Small intestine (tissue), 7 donors: Measurements from ENCODE around the gene PDE7B. TPM values are rescaled to one million over a fixed set of nuclear protein-coding genes. Genes with fewer than 3 reads are reported as not detected.

Experiments
- DNase-seq, 2 donors: peaks; one replicate each; pipeline versions ENCODE4 v3.0.0 to v3.0.0-alpha.2; 2013
- FAIRE-seq: peaks from 2 replicates; lab custom pipeline; 2012; peaks lifted over from hg19 to GRCh38; lab: Jason Lieb, UNC
- H3K27ac ChIP-seq, 3 donors: one replicate each; pipeline ENCODE4 v1.5.1; 2013; ENCODE audit warnings: low read length in 2 of 3, mild to moderate bottlenecking in 2 of 3, control low read depth in 1 of 3, inconsistent platforms in 1 of 3, low read depth in 1 of 3, moderate library complexity in 1 of 3
- H3K27me3 ChIP-seq, 3 donors: one replicate each; pipeline ENCODE4 v1.6.1; 2013; ENCODE audit warnings: low read length in 3 of 3, inconsistent platforms in 1 of 3; ENCODE audit not compliant: control insufficient read depth in 3 of 3, insufficient read depth in 3 of 3
- H3K36me3 ChIP-seq, 3 donors: one replicate each; pipeline ENCODE4 v1.6.1; 2013; ENCODE audit warnings: low read length in 3 of 3, inconsistent platforms in 1 of 3, low read depth in 1 of 3, mild to moderate bottlenecking in 1 of 3, moderate library complexity in 1 of 3; ENCODE audit not compliant: control insufficient read depth in 3 of 3, insufficient read depth in 2 of 3
- H3K4me1 ChIP-seq, 3 donors: one replicate each; pipeline ENCODE4 v1.6.1; 2013; ENCODE audit warnings: low read length in 2 of 3, inconsistent platforms in 1 of 3, low read depth in 1 of 3, mild to moderate bottlenecking in 1 of 3, moderate library complexity in 1 of 3; ENCODE audit not compliant: control insufficient read depth in 3 of 3, insufficient read depth in 2 of 3
- H3K4me3 ChIP-seq, 3 donors: one replicate each; pipeline ENCODE4 v1.5.1; 2013; ENCODE audit warnings: low read length in 3 of 3, control low read depth in 1 of 3, inconsistent platforms in 1 of 3, low read depth in 1 of 3, mild to moderate bottlenecking in 1 of 3, moderate library complexity in 1 of 3
- H3K9me3 ChIP-seq, 2 donors: one replicate each; pipeline ENCODE4 v1.6.1; 2013; ENCODE audit warnings: low read depth in 1 of 2, low read length in 1 of 2; ENCODE audit not compliant: control insufficient read depth in 2 of 2, insufficient read depth in 1 of 2
- WGBS, 3 donors: extraction: QIAGEN DNeasy Blood & Tissue Kit; methylation state at CpG; one replicate each; pipeline ENCODE4 v1.1.7; 2013; 5-methylcytosine and 5-hydroxymethylcytosine counted together
- polyA plus RNA-seq, 4 donors: library from polyadenylated mRNA; stranded (reverse) in 3 of 4; unstranded in 1 of 4; fragments of 200-250 nt in 3 of 4; fragments of 120-200 nt in 1 of 4; gene quantifications; one replicate each; pipeline versions ENCODE4 v1.2.1 to v1.2.3, GENCODE V29; 2013
- donor health status: healthy with polysubstance abuse.
- donor health status: control.
- donor health status: control.
- donor health status: Bipolar disorder and iron deficiency.
- donor health status: healthy.

Gene PDE7B
- polyA plus RNA-seq, 4 donors = 0.22 to 1.4 (median 0.82) TPM

GRCh38 chr6:135883536-135883935 is 32.0 kb downstream of the PDE7B start:
- no peaks in the 10 kb centered on the region for H3K4me1 ChIP-seq
- DNase-seq (no peak), FAIRE-seq (no peak)
- H3K27ac ChIP-seq = no peak overlapping the region
- H3K4me3 ChIP-seq = no peak overlapping the region
- H3K9me3 ChIP-seq = no peaks in the 10 kb centered on the region
- no peaks in the 10 kb centered on the region for H3K36me3 ChIP-seq
- H3K27me3 ChIP-seq = no peaks in the 10 kb centered on the region
- 71 to 96% (median 89%) methylated on average over 2 of the region's 2 CpGs for WGBS, 3 donors

DNA sequence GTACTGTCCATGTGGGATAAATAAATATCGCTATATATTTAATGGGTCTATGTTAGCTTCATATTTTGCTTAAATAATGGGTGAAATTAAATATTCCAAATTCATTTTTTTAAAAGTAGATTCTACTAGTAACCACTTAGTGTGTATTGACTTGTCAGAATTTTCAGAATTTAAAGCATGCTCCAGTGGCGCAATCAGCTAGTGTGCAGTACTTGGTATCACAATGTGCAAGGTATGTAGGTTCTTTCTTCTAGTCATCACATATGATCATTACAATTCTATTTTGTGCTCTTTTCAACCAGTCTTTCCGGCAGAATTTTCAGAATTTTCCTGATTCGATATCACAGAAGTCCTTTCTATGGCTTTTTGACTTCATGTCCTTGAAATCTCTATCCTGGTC is 32.6 kb downstream of the PDE7B start:
- H3K36me3 ChIP-seq = no peaks in the 10 kb centered on the region
- H3K27ac ChIP-seq = no peak overlapping the region
- DNase-seq (no peak), FAIRE-seq (no peak)
- WGBS, 3 donors = 94 to 97% (median 96%) methylated on average over 4 of the region's 4 CpGs
- no peaks in the 10 kb centered on the region for H3K9me3 ChIP-seq
- H3K27me3 ChIP-seq = no peaks in the 10 kb centered on the region
- H3K4me3 ChIP-seq = no peak overlapping the region
- H3K4me1 ChIP-seq = no peaks in the 10 kb centered on the region

DNA sequence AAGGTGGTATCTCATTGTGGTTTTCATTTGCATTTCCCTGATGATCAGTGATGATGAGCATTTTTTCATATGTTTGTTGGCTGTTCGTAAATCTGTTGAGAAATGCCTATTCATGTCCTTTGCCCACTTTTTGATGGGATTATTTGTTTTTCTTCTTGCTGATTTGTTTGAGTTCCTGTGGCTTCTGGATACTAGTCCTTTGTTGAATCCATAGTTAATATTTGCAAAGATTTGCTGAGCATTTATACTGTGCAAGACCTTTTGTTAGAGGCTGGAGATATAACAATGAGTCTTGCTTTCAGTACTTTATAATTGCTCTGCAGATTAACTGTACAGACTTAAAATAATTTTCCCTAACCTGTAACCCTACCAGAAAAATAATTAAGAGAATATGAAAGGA is 35.6 kb downstream of the PDE7B start:
- Histone ChIP-seq H3K27me3 (no peaks in the 10 kb centered on the region), H3K27ac (no peak overlapping the region), H3K9me3 (no peaks in the 10 kb centered on the region), H3K36me3 (no peaks in the 10 kb centered on the region), H3K4me1 (no peaks in the 10 kb centered on the region), H3K4me3 (no peak overlapping the region)
- FAIRE-seq (no peak), DNase-seq (no peak)
- WGBS, 3 donors = 86 to 94% (median 91%) methylated on average over 1 of the region's 1 CpG

DNA sequence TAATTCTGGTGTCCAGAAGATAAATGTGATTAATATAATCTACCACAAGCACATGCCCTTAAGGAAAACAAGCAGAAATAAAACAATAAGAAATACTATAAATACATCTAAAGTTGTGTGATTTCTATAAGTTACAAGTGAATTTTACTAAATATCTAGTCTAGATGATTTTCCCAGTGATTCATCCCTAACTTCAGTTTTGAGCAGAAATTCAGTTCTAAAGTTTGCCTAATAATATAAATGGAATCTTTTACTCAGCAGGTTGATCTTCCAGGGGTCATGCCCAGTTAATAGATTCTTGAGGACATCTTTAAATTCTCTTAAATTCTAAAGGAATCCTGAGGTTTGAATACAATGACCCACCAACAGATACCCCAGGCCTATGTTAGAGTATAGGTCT is 37.3 kb downstream of the PDE7B start:
- no peak overlapping the region for H3K27ac ChIP-seq
- H3K36me3 ChIP-seq = no peaks in the 10 kb centered on the region
- no peaks in the 10 kb centered on the region for H3K4me1 ChIP-seq
- DNase-seq (no peak), FAIRE-seq (no peak)
- H3K4me3 ChIP-seq = no peak overlapping the region
- H3K9me3 ChIP-seq = no peaks in the 10 kb centered on the region
- H3K27me3 ChIP-seq = no peaks in the 10 kb centered on the region

DNA sequence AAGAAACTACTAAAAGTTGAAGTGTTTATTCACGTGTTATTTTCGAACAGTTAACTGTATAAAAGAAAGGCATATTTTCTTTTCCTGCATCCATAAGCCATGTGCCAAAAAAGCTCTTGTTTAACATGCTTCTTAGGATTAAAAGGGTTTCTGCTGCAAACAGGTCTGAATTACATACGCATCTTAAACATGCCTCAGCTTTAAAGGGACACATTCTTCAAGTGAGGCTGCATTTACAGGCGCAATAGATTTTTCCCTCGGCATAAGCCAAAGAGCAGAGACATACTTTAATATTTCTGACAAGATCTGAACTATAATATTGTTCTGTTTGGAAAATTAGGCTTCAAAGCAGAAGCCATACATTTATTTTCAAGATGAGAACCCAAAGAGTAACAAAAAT is 39.4 kb downstream of the PDE7B start:
- no peak overlapping the region for H3K27ac ChIP-seq
- DNase-seq (no peak), FAIRE-seq (no peak)
- WGBS, 3 donors = 80 to 96% (median 90%) methylated on average over 5 of the region's 5 CpGs
- no peaks in the 10 kb centered on the region for H3K4me1 ChIP-seq
- H3K36me3 ChIP-seq = no peaks in the 10 kb centered on the region
- no peaks in the 10 kb centered on the region for H3K27me3 ChIP-seq
- no peaks in the 10 kb centered on the region for H3K9me3 ChIP-seq
- no peak overlapping the region for H3K4me3 ChIP-seq

GRCh38 chr6:135891710-135892109 is 40.2 kb downstream of the PDE7B start:
- H3K36me3 ChIP-seq = no peaks in the 10 kb centered on the region
- DNase-seq (no peak), FAIRE-seq (no peak)
- no peaks in the 10 kb centered on the region for H3K27me3 ChIP-seq
- no peak overlapping the region for H3K27ac ChIP-seq
- H3K4me1 ChIP-seq = no peaks in the 10 kb centered on the region
- H3K4me3 ChIP-seq = no peak overlapping the region
- H3K9me3 ChIP-seq = no peaks in the 10 kb centered on the region

DNA sequence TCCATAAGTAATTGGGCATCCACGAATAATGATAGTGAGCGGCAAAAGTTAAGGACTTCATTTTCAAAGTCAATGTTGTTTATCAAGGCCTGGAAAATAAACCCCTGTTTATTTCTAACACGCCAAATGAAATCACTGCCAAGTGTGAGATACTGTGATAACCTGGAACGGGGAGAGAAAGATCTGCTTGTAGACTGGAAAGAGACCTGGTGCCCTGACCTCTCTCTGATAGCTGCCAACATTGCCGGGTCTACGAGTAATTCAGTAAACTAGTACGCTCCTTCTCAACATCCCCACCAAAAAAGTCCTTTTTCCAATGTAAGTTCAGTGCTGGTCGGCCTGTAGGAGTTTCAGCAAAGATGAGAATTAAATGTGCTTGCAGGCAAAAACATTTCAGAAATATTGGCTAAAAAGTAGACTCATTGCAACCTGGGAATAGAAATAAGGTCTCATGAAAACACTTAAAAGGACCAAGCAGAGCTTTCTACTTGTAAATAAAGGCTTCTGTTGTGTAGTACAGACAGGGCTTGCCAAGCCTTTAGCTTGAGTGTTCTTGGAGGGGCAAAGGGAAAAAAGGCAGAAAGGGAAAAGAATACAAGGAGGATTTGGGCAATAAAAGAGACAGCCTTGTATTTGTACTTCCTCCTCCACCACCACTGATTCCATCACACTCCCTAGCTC is 43.9 kb downstream of the PDE7B start:
- no peak overlapping the region for H3K27ac ChIP-seq
- H3K4me3 ChIP-seq = no peak overlapping the region
- FAIRE-seq = no peak
- DNase-seq = no peak
- no peaks in the 10 kb centered on the region for H3K9me3 ChIP-seq
- no peaks in the 10 kb centered on the region for H3K36me3 ChIP-seq
- no peaks in the 10 kb centered on the region for H3K4me1 ChIP-seq
- no peaks in the 10 kb centered on the region for H3K27me3 ChIP-seq
- WGBS, 3 donors = 87 to 91% (median 88%) methylated on average over 8 of the region's 8 CpGs

DNA sequence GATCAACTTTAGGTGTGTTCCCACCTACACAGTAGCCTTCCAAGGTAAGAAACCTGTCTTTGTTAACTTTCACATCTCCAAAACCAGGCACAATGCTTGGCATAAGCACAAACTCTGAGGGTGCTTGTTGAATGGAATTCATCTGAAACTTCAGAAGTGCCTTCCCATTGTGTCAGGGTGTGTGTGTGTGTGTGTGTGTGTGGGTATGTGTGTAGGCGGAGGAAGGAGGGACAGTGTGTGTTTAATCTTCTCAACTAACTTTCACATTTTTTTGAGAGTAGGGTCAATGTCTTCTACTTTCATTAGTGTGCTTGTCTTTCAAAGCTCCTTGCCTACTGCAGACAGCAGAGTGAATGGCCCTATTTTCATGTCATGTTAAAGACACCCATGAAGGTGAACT is 45.6 kb downstream of the PDE7B start:
- Histone ChIP-seq H3K27ac (no peak overlapping the region), H3K4me3 (no peak overlapping the region), H3K27me3 (no peaks in the 10 kb centered on the region), H3K36me3 (no peaks in the 10 kb centered on the region), H3K9me3 (no peaks in the 10 kb centered on the region), H3K4me1 (peaks cover 0 to 4% (median 3%) of the 10 kb centered on the region in 3 donors)
- DNase-seq = no peak
- no peak for FAIRE-seq
- 55 to 95% (median 95%) methylated on average over 1 of the region's 1 CpG for whole genome bisulfite sequencing, 3 donors
